Measurements from ENCODE around the gene COX14.
"Not testable (repeated sequence)": the region's sequence is repeated elsewhere in the genome, so short reads cannot be mapped to it uniquely, and the experiment has no call there.

COX14 gene

DNA sequence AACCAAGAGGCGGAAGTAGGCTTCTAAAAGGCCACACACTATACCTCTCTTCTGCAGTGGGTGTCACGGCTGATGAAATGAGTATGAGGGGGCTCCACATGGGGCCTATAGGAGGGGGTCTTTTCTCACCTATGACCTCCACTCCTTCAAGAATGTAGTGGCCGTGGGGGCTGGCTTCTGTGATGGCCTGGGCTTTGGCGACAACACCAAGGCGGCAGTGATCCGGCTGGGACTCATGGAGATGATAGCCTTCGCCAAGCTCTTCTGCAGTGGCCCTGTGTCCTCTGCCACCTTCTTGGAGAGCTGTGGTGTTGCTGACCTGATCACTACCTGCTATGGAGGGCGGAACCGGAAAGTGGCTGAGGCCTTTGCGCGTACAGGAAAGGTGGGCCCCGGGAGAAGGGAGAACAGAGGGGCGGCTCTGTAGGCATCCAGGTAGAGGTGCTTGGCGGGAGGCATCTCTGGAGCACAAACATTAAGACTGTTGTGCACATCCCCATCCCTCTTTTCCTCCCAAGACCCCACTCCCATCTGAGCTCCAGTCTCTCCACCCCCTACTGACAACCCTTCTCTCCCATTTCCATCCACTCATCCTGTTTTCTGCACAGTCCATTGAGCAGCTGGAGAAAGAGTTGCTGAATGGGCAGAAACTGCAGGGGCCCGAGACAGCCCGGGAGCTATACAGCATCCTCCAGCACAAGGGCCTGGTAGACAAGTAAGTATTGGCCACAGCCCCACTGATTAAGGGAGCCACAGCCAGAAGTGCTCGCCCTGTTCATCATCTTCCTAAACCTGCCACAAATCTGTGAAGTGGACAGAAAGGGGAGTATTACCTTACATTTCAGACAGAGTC lies 4.4 kb upstream of the COX14 start:
- DNase-seq (ENCODE audit: low spot score) = no peak

DNA sequence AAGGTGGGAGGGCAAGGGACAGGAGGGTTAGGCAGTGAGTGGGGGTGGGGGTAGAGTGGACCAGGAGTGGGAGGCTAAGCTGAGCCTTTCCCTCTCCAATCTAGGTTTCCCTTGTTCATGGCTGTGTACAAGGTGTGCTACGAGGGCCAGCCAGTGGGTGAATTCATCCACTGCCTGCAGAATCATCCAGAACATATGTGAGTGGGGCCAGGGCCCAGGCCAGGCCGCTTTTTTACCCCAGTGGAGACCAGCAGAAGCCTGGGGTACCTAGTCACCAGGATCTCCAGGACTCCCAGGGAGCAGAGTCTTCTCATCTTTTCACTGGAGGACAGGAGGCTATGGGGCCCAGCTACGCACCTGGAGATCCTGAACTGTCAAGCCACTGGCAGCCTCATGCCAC lies 2.7 kb upstream of the COX14 start:
- DNase-seq (ENCODE audit: low spot score) = no peak

DNA sequence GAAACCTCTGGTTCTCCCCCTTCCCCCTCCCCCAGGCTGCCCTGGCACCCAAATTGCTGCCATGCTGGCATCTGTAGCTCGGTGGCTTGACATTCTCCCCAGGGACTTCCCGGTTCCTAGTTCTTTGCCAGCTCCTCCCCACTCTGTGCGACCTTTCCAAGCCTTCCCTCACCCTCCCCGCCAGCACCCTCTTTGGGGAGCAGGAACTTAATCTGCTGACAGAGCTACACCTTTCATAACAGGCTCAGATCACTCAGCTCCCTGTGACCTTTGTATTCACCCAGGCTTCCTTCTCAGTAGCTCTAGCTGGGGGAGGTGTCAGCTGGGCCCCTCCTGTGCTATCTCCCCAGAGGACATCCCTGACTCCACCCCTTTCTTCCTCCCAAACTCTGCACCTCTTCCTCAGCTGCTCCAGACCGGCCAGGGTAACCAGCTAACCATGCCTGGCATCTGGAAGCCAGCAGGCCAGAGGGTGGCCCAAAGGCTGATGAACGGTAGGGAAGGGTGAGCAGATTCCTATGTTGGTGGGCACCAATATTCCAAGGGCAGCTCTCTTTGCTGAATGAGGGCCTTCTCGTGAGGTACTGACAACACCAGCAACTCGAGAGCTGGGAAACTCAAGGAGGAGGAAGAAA lies 1.8 kb upstream of the COX14 start:
- DNase-seq (ENCODE audit: low spot score) = no peak

DNA sequence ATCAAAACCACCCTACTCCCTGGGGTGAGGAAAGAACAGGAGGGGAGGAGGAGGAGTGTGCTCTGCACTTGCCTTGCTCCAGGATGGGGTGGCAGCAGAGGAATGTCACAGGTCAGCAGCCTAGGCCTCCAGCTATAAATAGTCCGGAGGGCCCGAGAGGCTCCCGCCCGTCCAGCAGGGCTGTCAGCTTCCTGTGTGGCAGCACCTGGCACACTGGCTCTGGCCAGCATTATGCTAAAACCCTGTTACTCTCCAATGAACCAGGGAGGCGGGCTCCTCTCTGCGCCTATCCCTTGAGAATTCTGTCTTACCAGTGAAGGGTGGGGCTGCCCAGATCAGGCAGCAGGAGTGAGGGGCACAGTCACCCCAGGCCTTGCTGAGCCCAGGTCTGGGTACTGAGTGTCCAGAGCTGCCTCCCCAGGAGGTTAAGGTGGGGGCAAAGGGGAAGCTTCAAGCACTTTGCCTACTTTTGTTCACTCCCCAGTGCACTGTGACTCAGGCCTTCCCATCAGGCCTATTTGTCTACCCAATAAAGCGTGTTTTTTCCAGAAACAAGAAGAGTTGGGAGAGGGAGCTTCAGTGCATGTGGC lies 1.2 kb upstream of the COX14 start:
- DNase-seq (ENCODE audit: low spot score) = no peak

DNA sequence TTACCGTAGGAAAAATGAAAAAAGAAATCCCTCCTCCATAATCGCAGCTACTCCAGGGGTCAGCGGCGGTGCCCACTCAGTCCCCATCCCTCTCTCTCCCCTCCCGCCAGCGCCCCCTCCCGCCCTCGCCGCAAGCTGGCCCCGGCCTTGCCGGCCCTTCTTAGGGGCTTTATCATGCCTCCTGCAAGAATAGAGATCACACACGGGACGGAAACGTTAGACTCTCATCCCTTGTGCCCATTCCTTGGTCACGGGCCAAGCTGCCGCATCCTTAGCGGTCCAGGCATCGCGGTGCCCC lies 692 bp upstream of the COX14 start:
- no peak for DNase-seq (ENCODE audit: low spot score)

DNA sequence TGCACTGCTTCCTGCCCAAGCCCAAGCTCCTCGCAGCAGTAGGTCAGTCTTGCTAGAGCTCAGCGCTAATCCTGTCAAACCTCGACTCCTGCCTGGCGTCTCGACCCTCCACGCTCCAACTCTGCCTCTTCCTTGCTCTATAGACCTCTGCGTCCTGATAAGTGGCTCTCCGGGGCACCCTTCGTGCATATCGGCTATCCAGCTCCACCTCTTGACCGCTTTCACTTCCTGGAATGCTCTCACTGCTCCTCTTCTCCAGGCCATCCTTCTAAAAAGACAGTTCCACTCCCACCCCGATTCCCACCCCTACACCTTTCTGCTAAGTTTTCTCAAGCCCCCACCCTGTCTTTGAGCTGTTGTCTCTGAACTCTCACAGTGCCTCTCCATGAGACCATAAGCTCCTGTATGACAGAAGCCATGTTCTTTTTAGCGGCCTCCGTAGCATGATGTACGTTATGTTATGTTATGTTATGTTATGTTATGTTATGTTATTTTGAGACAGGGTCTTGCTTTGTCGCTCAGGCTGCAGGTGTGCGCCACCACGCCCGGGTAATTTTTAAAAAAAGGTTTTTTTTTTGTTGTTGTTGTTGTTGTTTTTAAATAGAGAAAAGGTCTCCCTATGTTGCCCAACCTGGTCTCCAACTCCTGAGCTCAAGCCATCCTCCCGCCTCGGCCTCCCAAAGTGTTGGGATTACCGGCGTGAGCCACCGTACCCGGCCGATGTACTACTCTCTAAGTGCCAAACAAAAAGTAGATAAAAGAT lies 601 bp downstream of the COX14 start:
- DNase-seq (ENCODE audit: low spot score) = no peak

DNA sequence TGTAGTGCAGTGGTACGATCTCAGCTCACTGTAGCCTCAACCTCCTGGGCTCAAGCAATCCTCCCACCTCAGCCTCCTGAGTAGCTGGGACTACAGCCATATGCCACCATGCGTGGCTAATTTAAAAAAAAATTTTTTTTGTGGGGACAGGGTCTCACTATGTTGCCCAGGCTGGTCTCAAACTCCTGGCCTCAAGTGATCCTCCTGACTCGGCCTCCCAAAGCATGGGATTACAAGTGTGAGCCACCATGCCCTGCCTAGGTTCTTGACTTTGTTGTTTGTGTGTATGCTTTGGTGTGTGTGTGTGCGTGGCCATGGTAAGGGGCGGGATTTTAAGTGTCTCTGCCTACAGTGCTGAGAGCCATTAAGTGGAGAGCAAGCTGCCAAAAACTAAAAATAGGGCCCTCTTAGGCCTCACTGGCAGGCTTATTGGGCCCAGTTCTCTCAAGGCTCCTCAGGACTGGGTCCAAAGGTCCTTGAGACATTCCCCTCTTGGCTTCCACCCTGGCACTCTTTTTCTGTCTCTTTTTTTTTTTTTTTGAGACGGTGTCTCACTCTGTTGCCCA lies 5.1 kb downstream of the COX14 start:
- no peak for DNase-seq (ENCODE audit: low spot score)

DNA sequence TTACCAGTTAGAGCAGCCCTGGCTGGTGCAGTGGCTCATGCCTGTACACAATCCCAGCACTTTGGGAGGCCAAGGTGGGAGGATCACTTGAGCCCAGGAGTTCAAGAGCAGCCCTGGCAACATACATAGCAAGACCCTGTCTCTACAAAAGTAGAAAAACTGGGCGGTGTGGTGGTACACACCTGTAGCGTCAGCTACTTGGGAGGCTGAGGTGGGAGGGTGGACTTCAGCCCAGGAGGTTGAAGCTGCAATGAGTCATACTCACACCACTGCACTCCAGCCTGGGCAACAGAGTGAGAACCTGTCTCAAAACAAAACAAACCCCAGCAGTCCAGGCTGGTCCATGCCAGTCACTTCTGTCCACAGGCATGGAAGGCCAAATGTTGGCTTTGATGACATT lies 7.4 kb downstream of the COX14 start:
- no peak for DNase-seq (ENCODE audit: low spot score)

DNA sequence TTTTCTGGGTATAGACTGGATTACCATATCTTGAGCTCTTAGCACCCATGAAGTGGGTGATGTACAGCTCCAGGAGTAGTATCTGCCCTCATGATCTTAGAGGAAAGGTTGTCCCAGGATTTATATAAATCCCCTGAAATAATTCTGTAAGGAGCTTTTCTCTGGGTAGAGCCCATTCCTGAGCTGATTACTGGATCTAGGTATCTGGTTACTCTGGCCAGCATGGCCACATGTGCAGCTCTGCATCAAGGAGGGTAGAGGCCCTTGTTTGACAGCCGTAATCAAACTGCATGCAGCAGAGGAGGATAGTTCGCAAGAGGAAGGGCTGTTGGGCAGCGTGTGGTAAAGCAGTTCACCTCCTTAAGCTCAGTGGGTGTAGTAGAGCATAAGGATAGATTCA lies 8.5 kb downstream of the COX14 start:
- DNase-seq (ENCODE audit: low spot score) = no peak

DNA sequence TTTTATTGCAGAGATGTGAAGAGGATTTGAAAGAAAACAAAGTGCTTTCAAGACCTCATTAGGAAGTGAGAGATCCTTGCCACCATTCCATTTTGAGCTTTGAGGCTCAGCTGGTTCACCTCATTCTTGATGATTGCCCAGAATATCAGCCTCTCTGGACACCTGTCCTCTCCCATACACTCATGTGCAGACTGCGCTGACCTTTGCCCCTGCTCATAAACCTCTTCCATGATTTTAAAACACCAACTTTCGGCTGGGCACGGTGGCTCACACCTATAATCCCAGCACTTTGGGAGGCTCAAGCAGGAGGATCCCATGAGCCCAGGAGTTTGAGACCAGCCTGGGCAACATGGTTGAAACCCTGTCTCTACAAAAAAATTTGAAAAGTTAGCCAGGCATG lies 8.9 kb downstream of the COX14 start:
- DNase-seq (ENCODE audit: low spot score) = no peak

DNA sequence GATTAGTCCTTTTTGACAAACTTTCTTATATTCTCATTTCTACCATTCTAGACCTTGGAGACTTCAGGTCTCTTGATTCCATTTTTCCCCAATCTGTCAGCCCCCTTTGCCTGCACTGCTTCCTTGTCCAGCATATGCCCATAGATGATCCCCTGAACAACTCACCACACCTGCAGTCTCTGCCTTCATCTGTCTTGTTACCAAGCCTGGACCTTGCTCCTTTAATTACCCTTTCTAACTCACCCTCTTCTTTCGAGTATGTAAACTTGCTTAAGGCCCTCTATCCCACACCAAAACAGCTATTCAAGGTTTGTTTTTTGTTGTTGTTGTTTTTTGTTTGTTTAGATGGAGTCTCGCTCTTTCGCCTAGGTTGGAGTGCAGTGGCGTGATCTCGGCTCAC lies 9.6 kb downstream of the COX14 start:
- no peak for DNase-seq (ENCODE audit: low spot score)

DNA sequence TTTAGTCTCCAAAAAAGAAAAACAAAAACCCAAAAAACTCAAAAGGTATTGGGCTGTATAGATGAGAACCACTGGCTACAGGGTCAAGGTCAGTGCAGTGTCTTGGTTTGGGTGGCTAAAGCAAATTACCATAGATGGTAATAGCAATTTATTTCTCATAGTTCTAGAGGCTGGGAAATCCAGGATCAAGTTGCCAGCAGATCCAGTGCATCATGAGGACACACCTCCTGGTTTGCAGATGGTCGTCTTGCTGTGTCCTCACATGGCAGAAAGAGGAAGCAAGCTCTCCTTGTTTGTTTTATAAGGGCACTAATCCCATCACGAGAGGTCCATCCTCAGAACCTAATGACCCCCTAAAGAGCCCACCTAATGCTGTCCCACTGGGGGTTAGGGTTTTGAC lies 11.2 kb downstream of the COX14 start:
- no peak for DNase-seq (ENCODE audit: low spot score)

DNA sequence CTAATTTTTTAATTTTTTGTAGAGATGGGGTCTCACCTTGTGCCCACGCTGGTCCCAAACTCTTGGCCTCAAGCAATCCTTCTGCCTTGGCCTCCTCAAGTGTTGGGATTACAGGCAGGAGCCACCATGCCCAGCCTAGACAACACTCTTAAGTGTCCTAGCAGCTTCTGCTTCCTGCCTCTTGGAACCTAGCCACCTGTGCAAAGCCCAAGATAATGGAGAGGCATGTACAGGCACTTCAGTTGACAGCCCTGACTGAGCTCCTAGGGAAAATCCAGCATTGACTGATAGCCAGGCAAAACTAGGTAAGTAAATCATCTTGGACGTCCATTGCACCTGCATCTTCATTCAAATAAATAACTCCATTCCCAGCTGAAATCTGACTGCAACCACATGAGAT lies 15.5 kb downstream of the COX14 start:
- no peak for DNase-seq (ENCODE audit: low spot score)

DNA sequence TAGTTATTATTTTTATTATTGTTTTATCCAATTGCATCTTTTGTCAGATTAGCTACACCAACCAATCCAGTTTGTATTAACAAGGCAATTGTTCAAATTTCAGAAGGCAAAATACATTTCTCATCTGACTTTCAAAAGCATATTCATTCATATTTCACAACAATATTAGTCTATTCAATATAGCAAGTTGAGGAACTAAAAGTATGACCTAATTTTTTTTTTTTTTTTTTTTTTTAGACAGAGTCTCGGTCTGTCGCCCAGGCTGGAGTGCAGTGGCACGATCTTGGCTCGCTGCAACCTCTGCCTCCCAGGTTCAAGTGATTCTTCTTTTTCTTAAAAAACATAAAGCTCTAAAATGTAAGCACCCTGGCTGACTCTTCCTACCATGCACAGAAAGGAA lies 17.3 kb downstream of the COX14 start:
- no peak for DNase-seq (ENCODE audit: low spot score)

DNA sequence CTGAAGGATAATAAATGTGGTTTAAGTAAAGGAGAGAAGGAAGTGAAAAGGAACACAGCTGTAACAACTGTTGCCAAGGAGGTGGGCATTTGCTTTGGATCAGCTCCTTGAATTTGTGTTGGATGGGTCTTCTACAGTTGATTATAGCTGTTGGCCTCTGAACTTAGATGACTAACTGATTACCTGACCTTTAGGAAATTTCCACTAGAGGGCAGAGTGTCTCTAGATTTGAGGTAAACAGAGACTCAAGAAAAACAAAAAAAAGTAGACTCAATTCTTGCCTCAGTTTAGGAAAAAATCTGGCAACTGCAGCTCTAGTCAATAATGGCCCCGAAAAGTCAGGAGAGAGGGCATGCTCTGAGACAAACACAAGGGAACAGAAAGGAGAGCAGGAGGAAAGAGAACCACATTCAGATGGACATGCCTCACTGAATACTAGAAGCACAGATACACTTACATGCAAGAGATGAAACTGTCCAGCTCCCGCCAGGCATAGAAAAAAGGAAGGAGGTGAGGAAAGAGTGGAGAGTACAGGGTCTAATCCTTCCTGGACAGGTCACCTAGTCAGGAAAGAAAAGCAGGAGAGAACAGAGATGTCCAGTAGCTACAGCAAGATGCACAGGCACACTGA lies 20.6 kb downstream of the COX14 start:
- DNase-seq (ENCODE audit: low spot score) = no peak

DNA sequence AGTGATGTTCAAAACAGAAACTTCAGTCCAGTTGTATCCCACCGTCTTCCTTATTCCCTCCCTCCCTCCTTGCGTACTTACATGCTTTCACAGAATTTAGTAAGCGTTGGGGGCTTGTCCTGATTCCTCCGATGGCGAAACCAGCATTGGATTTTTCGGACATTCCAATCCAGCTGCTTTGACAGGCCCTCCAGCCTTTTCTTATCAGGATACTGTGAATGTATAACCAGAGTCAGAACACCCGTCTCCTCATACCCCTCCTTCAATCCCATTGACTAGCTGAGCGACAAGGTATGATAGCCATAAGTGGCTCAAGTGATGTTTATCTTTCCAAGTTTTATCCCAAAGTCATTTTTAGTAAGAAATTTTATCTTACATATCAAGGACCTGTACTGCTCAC lies 31.0 kb downstream of the COX14 start:
- DNase-seq (ENCODE audit: low spot score) = no peak

DNA sequence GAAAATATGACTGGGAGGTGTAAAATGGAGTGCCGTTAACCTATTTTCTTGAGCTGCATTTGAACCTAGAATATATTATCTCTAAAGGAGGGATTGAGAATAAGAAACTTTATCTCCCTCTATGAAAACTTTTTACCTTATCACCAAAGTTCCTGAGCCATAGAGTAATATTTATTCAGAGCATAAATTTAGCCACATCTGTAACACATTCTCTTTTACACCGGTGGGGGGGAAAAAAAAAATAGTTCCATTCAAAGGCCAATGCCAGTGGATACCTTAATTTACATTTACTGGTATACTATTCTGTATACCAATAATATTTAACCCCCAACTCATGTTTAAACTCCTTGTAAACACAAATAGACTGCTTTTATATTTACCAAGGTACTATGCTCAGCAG lies 33.4 kb downstream of the COX14 start:
- no peak for DNase-seq (ENCODE audit: low spot score)

DNA sequence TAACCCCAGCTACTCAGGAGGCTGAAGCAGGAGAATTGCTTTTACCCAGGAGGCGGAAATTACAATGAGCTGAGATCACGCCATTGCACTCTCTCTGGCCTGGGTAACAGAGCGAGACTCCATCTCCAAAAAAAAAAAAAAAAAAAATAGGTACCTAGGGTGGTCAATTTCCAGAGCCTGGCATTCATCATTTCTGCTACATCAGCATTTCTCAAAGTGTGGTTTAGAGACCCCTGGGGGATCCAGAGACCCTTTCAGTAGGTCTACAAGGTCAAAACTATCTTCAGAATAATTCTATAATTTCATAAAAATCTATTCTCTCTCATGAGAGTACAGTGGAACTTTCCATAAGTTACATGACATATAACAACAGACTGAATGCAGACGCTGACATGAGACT lies 35.2 kb downstream of the COX14 start:
- no peak for DNase-seq (ENCODE audit: low spot score)

DNA sequence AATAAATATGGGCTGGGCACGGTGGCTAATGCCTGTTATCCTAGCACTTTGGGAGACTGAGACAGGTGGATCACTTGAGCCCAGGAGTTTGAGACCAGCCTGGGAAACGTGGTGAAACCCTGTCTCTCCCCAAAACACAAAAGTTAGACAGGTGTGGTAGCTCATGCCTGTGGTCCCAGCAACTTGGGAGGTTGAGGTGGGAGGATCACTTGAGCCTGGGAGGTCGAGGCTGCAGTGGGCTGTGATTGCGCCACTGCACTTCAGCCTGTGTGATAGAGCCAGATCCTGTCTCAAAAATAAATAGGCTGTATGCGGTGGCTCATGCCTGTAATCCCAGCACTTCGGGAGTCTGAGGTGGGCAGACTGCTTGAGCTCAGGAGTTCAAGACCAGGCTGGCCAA lies 36.0 kb downstream of the COX14 start:
- DNase-seq (ENCODE audit: low spot score) = not testable (repeated sequence)

DNA sequence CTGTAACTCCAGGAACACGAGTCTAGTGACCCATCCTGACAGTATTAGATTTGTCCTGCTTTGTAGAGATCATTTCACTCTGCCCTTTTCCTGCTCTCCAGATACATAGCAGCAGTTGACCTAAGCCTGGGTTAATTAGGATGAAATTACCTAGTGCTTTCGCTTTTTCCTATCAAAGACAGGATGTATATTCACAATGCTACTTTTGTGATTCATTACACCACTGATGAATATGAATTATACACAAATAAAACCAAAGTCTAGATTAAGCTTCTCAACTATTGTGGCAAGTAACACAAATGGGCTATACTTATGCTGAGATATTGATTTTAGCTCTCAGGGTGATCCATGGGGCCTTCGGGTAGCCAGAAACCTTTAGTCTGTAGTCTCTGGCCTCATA lies 37.3 kb downstream of the COX14 start:
- DNase-seq (ENCODE audit: low spot score) = no peak

DNA sequence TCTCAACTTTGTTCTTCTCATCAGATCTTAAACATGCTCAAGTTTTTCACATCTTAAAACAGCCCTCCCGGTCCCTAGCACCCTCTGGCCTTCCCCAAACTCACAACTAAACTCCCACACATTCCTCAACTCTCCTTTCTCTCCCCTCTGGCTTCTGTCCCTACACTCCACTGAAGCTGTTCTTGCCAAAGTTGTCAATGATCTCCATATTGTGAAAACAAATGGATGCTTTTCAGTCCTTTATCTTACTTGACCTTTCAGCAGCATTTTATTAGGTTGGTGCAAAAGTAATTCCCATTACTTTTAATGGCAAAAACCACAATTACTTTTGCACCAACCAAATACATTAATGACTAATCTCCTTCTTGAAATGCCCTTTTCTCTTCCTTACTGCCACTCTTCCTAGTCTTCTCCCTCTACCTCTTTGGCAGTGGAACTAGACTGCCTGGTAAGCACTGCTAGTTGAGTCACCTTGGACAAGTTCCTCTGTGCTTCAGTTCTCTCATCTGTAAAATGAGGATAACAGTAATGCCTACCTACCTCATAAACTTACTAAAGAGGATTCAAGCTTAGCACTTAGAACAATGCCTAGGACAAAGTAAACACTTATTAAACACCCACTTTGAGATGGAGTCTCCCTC lies 39.1 kb downstream of the COX14 start:
- no peak for DNase-seq (ENCODE audit: low spot score)

DNA sequence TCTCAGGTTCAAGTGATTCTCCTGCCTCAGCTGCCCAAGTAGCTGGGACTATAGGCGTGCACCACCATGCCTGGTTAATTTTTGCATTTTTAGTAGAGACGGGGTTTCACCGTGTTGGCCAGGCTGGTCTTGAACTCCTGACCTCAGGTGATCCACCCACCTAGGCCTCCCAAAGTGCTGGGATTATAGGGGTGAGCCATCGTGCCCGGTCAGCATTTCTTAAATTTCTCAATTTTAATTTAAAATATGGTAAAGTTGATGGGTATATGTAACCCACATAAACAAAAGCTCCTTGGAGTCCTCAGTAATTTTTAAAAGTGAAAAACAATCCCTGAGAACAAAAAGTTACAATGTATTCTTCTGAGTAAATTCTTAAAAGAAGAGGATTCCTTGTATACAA lies 42.9 kb downstream of the COX14 start:
- not testable (repeated sequence) for DNase-seq (ENCODE audit: low spot score)

Data from COLO829 (cell line).